Measurements from ENCODE around the gene THBS3.
"Not testable (repeated sequence)": the region's sequence is repeated elsewhere in the genome, so short reads cannot be mapped to it uniquely, and the experiment has no call there.

DNA sequence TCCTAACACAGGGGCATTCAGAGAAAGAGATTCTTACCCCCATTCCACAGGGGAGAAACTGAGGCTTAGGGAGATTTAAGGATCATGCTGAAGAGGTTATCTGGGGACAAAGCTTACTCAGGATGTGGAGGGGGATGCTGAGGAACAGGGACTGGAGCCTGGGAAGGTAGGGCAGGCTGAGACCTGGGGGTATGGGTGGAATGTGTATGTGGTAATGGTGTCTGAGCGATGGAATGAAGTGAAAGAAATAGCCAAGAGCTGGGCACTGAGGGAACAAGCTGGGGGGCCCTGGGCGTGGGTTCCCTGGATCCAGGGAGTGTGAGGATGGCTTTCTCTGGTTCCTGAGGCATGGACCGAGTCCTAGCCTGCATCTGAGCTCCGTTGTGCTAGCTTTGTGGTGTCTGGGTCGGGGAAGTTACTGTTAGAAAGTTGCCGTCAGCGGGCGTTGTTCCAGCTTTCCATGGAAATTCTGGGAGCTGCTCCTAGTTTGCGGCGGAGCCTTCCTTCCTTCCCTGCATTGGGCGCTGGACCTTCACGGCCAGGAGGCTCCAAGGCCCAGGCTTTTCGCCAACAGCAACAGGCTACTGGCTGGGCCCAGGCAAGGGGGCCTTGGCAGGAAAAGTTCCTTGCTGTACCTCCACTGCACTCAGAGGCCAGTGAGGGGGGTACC lies 3.8 kb upstream of the THBS3 start:
- TF ChIP-seq, protein P1, sequence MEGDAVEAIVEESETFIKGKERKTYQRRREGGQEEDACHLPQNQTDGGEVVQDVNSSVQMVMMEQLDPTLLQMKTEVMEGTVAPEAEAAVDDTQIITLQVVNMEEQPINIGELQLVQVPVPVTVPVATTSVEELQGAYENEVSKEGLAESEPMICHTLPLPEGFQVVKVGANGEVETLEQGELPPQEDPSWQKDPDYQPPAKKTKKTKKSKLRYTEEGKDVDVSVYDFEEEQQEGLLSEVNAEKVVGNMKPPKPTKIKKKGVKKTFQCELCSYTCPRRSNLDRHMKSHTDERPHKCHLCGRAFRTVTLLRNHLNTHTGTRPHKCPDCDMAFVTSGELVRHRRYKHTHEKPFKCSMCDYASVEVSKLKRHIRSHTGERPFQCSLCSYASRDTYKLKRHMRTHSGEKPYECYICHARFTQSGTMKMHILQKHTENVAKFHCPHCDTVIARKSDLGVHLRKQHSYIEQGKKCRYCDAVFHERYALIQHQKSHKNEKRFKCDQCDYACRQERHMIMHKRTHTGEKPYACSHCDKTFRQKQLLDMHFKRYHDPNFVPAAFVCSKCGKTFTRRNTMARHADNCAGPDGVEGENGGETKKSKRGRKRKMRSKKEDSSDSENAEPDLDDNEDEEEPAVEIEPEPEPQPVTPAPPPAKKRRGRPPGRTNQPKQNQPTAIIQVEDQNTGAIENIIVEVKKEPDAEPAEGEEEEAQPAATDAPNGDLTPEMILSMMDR (conservative IDR thresholded peaks at IDR 0.05; ENCODE audit: low read length): not testable (repeated sequence)
- not testable (repeated sequence) for TF ChIP-seq EZH2phosphoT487 (IDR thresholded peaks at IDR 0.05; ENCODE audit: borderline replicate concordance, low read depth, low read length)
